Measurements from ENCODE around the gene CCDC60.

The CCDC60 gene

GRCh38 chr12:119446459-119446858 is 111.9 kb downstream of the CCDC60 start:
- no peak for DNase-seq (ENCODE audit: low read depth)

GRCh38 chr12:119447126-119447525 is 112.6 kb downstream of the CCDC60 start:
- DNase-seq (ENCODE audit: low read depth) = no peak

- DNase-seq (ENCODE audit: low read depth) = no peak
These were observed 113.1 kb downstream of the CCDC60 start for GRCh38 chr12:119447618-119448017.

- no peak for DNase-seq (ENCODE audit: low read depth)
These were observed 114.1 kb downstream of the CCDC60 start for GRCh38 chr12:119448611-119449131.

GRCh38 chr12:119450771-119451170 is 116.2 kb downstream of the CCDC60 start:
- DNase-seq (ENCODE audit: low read depth) = no peak

- DNase-seq (ENCODE audit: low read depth) = no peak
These were observed 122.3 kb downstream of the CCDC60 start for GRCh38 chr12:119456824-119457223.

- no peak for DNase-seq (ENCODE audit: low read depth)
These were observed 122.7 kb downstream of the CCDC60 start for GRCh38 chr12:119457271-119457670.

GRCh38 chr12:119459481-119459880 is 125.0 kb downstream of the CCDC60 start:
- no peak for DNase-seq (ENCODE audit: low read depth)

GRCh38 chr12:119460876-119461275 is 126.3 kb downstream of the CCDC60 start:
- DNase-seq (ENCODE audit: low read depth) = no peak

- no peak for DNase-seq (ENCODE audit: low read depth)
These were observed 127.2 kb downstream of the CCDC60 start for GRCh38 chr12:119461636-119462214.

- DNase-seq (ENCODE audit: low read depth) = no peak
These were observed 128.8 kb downstream of the CCDC60 start for GRCh38 chr12:119463211-119463926.

- no peak for DNase-seq (ENCODE audit: low read depth)
These were observed 133.8 kb downstream of the CCDC60 start for GRCh38 chr12:119468296-119468695.

- DNase-seq (ENCODE audit: low read depth) = no peak
These were observed 141.1 kb downstream of the CCDC60 start for GRCh38 chr12:119475650-119476049.

- no peak for DNase-seq (ENCODE audit: low read depth)
These were observed 142.4 kb downstream of the CCDC60 start for GRCh38 chr12:119476951-119477350.

- DNase-seq (ENCODE audit: low read depth) = no peak
These were observed 144.6 kb downstream of the CCDC60 start for GRCh38 chr12:119479121-119479561.

- no peak for DNase-seq (ENCODE audit: low read depth)
These were observed 146.0 kb downstream of the CCDC60 start for GRCh38 chr12:119480551-119480950.

- DNase-seq (ENCODE audit: low read depth) = no peak
These were observed 152.1 kb downstream of the CCDC60 start for GRCh38 chr12:119486599-119487154.

- DNase-seq (ENCODE audit: low read depth) = no peak
These were observed 157.3 kb downstream of the CCDC60 start for GRCh38 chr12:119491814-119492213.

- DNase-seq (ENCODE audit: low read depth) = no peak
These were observed 165.7 kb downstream of the CCDC60 start for GRCh38 chr12:119500209-119500608.

GRCh38 chr12:119501052-119501451 is 166.5 kb downstream of the CCDC60 start:
- no peak for DNase-seq (ENCODE audit: low read depth)

GRCh38 chr12:119505001-119505400 is 170.5 kb downstream of the CCDC60 start:
- no peak for DNase-seq (ENCODE audit: low read depth)

GRCh38 chr12:119512772-119513497 is 178.4 kb downstream of the CCDC60 start:
- no peak for DNase-seq (ENCODE audit: low read depth)

- no peak for DNase-seq (ENCODE audit: low read depth)
These were observed 193.7 kb downstream of the CCDC60 start for GRCh38 chr12:119528241-119528640.

Data from T-helper 22 cell (primary cell).